ENCODE data around the gene POLRMT.

POLRMT gene

DNA sequence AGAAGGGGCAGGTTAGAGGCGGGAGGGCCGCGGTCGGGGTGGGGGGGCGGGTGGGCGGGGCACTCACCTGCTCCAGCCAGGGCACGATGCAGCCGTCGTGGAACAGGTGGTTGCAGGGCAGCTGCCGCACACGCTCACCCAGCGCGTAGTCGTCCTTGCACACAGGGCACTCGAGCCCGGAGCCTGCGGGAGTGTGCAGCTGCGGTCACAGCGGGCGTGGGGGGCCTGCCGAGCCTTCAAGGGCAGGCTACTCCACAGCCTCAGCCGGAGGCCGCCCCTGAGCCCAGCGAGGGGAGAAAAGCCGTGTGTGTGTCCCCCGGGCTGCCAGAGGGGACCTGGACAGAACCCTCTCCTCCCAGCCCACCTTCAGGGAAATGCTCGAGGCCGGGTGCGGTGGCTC is 15.0 kb upstream of the POLRMT start:
- peaks cover 0 to 3% of the 10 kb centered on the region in 2 donors for H3K4me1 Mint-ChIP-seq (ENCODE audit: low read depth in 2 of 2)
- DNase-seq (no peak), ATAC-seq (replicated peaks) (no peak)
- H3K27me3 Mint-ChIP-seq, result no peaks in the 10 kb centered on the region
- peaks cover 52% of the 10 kb centered on the region for H3K36me3 Mint-ChIP-seq (ENCODE audit: insufficient read depth)
- no peaks in the 10 kb centered on the region for H3K9me3 Mint-ChIP-seq
- H3K27ac Mint-ChIP-seq, result no peak overlapping the region
- no peak overlapping the region for H3K4me3 Mint-ChIP-seq

DNA sequence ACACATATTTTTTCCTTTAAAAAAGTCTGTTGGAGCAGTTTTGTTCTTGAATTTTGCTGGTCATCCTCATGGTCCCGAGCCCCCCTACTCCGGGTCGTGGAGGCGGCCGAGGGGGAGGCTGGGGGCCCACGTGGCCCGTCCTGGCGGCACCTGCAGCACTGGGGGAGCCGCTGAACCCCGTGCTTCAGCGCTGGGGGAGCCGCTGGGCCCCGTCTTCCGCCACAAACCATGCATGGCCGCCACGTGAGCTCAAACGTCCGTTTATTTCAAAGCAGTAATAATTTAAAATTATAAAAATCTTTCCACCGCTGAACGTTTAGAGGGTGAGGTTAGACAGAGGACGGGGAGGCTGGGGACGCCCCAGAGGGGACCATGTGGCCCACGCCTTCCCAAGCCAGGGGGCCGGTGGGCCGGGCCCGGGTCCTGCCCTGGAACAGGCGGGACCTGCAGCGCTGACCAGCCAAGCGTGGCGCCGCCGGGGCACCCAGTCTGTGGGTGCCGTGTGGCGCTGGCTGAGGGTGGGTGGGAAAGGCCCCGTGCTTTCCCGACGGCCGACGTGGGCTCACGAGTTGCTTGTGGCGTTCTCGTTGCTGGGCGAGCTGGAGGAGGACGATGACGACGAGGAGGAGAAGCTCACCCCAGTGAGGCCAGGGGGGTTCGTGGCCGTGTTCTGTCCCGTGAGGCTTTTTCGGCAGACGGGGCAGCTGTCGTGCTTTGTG is 14.4 kb upstream of the POLRMT start:
- Mint-ChIP-seq H3K4me3 (no peak overlapping the region), H3K9me3 (no peaks in the 10 kb centered on the region), H3K36me3 (ENCODE audit: insufficient read depth) (peaks cover 49% of the 10 kb centered on the region), H3K4me1 (ENCODE audit: low read depth in 2 of 2) (no peaks in the 10 kb centered on the region), H3K27ac (no peak overlapping the region), H3K27me3 (no peaks in the 10 kb centered on the region)
- ATAC-seq (replicated peaks), result no peak
- DNase-seq, result no peak

DNA sequence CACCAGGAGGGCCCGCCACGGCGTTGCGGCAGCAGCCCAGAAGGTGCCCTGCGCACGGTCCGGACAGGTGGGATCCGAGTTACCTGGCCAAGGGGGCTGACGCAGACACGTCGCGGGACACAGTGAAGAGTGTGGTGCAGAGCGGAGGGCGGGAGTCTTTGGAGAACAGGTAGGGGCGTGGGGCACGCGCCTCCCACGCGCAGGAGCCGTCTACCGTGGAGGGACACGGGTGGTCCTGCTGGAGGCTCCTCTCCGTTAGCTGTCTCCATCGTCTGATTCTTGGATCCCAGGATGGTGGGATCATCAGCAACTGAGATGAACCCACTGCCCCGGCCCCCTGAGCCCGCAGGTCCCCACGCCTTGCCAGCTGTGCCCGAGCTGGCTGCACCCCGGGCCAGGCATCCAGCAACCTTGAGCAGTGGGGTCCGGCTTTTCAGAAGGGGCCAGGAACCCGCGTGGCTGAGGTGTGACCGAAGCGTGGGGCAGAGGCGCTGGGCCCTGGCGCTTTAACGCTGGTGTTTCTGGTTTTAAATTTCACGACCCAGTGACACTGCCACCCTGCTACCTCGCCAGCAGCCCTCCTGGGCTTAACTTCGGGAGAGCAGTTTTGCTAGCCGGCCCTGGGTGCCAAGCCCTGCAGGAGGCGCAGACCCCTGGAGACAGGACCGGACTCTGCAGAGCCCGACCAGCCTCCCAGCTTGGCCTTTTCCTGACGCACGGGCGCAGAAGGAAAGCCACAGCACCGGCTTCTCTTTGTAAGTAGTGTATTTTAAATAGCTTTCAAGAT is 13.6 kb upstream of the POLRMT start:
- Mint-ChIP-seq H3K4me1 (ENCODE audit: low read depth in 2 of 2) (no peaks in the 10 kb centered on the region), H3K36me3 (ENCODE audit: insufficient read depth) (peaks cover 52% of the 10 kb centered on the region), H3K4me3 (no peak overlapping the region), H3K27ac (no peak overlapping the region), H3K27me3 (no peaks in the 10 kb centered on the region), H3K9me3 (no peaks in the 10 kb centered on the region)
- ATAC-seq (replicated peaks) (no peak), DNase-seq (no peak)

DNA sequence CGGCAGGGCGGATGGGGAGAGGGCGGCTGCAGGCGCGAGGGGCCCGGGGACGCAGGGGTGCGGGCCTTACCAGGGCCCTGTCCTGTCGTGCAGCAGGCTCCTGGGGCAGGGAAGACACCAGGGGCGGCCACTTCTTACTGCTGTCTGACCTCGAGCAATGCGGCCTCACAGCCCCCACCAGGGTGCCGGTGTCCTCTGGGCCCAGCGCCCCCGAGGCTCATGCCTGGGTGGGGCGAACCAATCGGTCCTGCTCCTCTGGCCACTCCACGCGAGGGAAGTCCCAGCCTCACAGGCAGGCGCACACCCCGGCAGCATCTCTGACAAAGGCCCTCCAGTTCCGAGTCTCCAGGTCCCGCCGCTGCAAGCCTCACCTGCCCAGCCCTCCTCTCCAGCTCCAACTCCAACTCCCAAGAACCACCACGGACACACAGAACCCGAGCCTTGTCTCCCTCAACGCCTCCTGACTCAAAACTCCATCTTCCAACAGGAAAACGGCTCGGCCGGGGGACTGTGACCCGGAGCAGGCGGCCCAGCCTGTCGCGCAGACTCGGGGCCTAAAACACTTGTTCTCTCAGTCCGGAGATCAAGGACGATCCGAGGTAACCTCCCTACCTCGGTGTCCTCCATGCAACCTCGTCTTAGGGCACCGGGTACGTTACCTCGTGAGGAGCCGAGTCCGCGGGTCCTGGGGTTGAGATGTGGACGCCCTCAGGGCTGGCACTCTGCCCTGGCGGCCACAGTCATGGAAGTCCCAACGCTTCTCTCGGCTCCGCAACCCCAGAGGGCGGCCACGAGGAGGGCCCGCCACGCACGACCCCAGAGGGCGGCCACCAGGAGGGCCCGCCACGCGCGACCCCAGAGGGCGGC is 12.8 kb upstream of the POLRMT start:
- Mint-ChIP-seq H3K27ac (peak overlapping the region in 1 of 2 donors; percentile 44), H3K4me1 (ENCODE audit: low read depth in 2 of 2) (no peaks in the 10 kb centered on the region), H3K9me3 (no peaks in the 10 kb centered on the region), H3K4me3 (peak overlapping the region in 1 of 2 donors; percentile 25), H3K36me3 (ENCODE audit: insufficient read depth) (peaks cover 50% of the 10 kb centered on the region), H3K27me3 (no peaks in the 10 kb centered on the region)
- ATAC-seq (replicated peaks) (no peak), DNase-seq (no peak)

DNA sequence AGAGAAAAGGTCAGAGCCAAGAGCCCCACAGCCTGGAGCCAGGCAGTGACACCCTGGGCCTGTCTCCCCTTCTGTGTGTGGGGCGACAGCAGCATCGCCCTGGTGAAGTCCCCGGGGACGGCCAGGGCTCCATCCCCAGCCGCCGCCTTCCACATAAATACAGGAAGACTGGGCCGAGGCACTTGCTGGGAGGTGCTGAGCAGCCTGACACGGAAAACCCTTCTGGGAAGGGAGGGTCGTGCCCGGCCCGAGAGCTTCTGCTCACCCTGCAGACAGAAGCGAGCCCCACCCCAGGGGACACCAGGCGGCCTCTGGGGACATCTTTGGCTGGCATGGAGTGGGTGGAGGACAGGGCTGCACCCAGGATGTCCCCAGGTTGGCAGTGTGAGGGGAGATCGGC is 11.5 kb upstream of the POLRMT start:
- peaks cover 1 to 3% of the 10 kb centered on the region in 2 donors for H3K4me1 Mint-ChIP-seq (ENCODE audit: low read depth in 2 of 2)
- peaks cover 47% of the 10 kb centered on the region for H3K36me3 Mint-ChIP-seq (ENCODE audit: insufficient read depth)
- H3K27me3 Mint-ChIP-seq, result no peaks in the 10 kb centered on the region
- no peaks in the 10 kb centered on the region for H3K9me3 Mint-ChIP-seq
- ATAC-seq (replicated peaks) (no peak), DNase-seq (no peak)
- H3K4me3 Mint-ChIP-seq, result no peak overlapping the region
- H3K27ac Mint-ChIP-seq, result no peak overlapping the region

DNA sequence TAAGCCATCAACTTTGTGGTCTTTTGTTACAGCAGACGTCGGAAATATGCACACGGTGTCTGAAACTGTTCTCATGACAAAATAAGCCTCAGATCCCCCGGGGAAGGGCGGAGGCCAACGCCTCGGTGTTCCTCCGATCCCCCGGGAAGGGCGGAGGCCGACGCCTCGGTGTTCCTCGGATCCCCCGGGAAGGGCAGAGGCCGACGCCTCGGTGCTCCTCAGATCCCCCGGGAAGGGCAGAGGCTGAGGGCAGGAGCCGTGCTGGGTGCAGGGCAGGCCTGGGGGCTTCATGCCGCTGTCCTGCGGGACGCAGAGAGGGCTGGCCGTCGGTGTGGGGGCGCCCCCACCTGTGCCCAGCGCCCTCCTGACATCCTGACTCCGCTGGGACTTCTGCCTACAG is 11.0 kb upstream of the POLRMT start:
- Mint-ChIP-seq H3K4me1 (ENCODE audit: low read depth in 2 of 2) (peaks cover 3 to 6% of the 10 kb centered on the region in 2 donors), H3K27me3 (no peaks in the 10 kb centered on the region), H3K9me3 (no peaks in the 10 kb centered on the region), H3K36me3 (ENCODE audit: insufficient read depth) (peaks cover 49% of the 10 kb centered on the region), H3K4me3 (no peak overlapping the region), H3K27ac (no peak overlapping the region)
- DNase-seq (no peak), ATAC-seq (replicated peaks) (no peak)

DNA sequence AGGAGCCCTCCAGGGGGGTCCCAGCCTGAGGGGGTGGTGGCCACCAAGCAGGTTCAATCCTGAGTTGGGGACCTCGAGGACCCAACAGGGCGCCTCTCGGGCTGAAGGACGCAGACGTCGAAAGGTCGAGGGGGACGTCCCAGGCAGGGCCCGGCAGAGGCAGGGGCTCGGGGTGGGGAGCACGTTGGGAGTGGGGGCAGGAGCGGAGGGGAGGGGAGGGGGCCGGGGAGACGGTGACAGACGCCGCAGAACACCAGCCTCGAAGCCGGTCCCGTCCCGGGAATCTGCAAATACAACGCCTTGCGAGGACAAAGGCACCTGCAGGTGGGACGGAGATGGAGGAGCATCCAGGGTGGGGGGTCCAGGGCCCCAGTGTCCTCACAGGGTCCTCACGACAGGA is 10.4 kb upstream of the POLRMT start:
- H3K4me1 Mint-ChIP-seq (ENCODE audit: low read depth in 2 of 2), result peaks cover 8 to 10% of the 10 kb centered on the region in 2 donors
- H3K4me3 Mint-ChIP-seq, result no peak overlapping the region
- H3K9me3 Mint-ChIP-seq, result no peaks in the 10 kb centered on the region
- DNase-seq (no peak), ATAC-seq (replicated peaks) (no peak)
- no peak overlapping the region for H3K27ac Mint-ChIP-seq
- H3K36me3 Mint-ChIP-seq (ENCODE audit: insufficient read depth), result peaks cover 52% of the 10 kb centered on the region
- no peaks in the 10 kb centered on the region for H3K27me3 Mint-ChIP-seq

DNA sequence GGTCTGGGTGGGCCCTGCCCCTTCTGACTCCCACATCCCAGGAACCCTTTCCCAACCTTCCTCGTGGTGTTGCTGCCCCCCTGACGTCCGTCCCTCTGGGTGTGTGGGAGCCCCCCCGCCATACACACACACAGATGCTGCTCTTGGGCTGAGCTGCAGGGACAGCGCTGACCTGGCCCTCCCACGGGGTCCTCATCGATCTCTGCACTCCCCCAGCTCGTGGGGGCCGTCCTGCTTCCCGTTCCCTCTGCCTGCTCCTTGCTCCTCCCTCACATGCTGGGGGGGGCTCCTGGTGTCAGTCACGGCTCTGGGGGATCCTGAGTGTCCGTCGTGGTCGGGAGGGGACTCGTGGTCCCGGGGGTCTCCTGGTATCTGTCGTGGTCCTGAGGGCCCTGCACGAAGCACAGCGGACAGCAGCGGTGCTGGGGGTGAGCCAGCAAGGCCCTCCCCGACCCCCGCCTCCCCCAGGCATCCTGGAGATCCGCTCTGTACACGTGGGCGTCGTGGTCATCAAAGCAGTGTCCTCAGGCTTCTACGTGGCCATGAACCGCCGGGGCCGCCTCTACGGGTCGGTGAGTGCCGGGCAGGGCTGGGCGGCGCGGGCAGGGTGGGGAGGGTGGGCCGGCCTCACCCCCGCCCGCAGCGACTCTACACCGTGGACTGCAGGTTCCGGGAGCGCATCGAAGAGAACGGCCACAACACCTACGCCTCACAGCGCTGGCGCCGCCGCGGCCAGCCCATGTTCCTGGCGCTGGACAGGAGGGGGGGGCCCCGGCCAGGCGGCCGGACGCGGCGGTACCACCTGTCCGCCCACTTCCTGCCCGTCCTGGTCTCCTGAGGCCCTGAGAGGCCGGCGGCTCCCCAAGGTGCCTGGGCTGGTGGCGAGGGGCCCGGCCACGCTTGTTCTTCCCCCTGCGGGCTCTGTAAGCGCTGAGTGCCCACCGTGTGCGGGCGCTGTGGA is 9.7 kb upstream of the POLRMT start:
- H3K4me3 Mint-ChIP-seq, result no peak overlapping the region
- H3K36me3 Mint-ChIP-seq (ENCODE audit: insufficient read depth), result peaks cover 47% of the 10 kb centered on the region
- no peaks in the 10 kb centered on the region for H3K27me3 Mint-ChIP-seq
- H3K4me1 Mint-ChIP-seq (ENCODE audit: low read depth in 2 of 2), result peaks cover 8 to 10% of the 10 kb centered on the region in 2 donors
- no peaks in the 10 kb centered on the region for H3K9me3 Mint-ChIP-seq
- no peak for ATAC-seq (replicated peaks)
- no peak for DNase-seq
- H3K27ac Mint-ChIP-seq, result peak overlapping the region in 1 of 2 donors; percentile 23

DNA sequence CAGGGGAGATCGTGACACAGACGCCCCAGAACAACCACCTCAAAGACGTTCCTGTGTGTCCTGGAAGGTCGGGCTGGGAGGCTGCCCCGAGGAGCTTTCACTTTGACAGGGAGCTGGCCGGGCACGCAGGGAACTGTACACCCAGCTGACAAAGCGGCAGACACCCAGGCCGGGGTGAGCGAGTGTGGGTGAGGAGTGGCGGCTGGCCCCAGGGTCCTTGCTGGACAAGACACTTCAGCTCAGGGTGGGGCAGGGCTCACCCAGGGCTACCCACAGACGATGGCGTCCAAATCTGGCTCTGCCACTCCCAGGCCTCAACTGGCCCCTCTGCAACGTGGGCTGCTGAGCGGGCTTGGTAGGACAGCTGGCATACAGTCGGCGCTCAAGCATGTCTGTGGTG is 8.4 kb upstream of the POLRMT start:
- ATAC-seq (replicated peaks) (no peak), DNase-seq (no peak)
- Mint-ChIP-seq H3K4me1 (ENCODE audit: low read depth in 2 of 2) (peaks cover 10% of the 10 kb centered on the region in 2 donors), H3K36me3 (ENCODE audit: insufficient read depth) (peaks cover 37% of the 10 kb centered on the region), H3K27me3 (no peaks in the 10 kb centered on the region), H3K9me3 (no peaks in the 10 kb centered on the region), H3K27ac (peak overlapping the region in 1 of 2 donors; percentile 13), H3K4me3 (no peak overlapping the region)

DNA sequence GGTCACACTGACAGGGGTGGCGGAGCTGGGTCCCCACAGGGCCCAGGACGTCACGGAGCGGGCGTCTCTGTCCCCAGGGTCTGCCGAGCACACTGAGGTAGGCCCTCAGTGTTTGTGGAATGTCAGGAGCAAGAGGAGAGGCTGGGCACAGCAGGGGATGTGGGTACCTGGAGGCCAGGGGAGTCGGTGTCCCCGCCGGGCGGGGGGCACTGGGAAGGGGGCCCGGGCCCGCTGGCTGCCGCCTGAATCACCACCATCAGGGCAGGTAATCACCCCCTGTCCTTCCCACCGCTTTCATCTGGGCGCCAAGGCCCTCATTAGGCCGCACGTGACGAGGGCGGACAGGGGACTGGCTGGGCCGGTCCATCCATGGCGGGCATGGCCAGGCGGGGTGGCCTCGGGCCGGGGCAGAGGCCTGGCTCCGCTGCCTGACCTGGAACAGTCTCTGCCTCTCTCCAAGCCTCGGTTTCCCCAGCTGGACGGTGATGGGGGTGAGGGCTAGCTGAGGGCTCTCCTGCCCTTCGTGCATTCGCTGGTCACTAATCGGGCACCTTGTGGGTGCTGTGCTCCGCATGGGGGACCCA is 7.4 kb upstream of the POLRMT start:
- peak overlapping the region in 1 of 2 donors; percentile 59 for H3K27ac Mint-ChIP-seq
- DNase-seq (no peak), ATAC-seq (replicated peaks) (no peak)
- H3K9me3 Mint-ChIP-seq, result no peaks in the 10 kb centered on the region
- H3K4me1 Mint-ChIP-seq (ENCODE audit: low read depth in 2 of 2), result peaks cover 10% of the 10 kb centered on the region in 2 donors
- peak overlapping the region in 1 of 2 donors; percentile 41 for H3K4me3 Mint-ChIP-seq
- H3K27me3 Mint-ChIP-seq, result no peaks in the 10 kb centered on the region
- H3K36me3 Mint-ChIP-seq (ENCODE audit: insufficient read depth), result peaks cover 29% of the 10 kb centered on the region

DNA sequence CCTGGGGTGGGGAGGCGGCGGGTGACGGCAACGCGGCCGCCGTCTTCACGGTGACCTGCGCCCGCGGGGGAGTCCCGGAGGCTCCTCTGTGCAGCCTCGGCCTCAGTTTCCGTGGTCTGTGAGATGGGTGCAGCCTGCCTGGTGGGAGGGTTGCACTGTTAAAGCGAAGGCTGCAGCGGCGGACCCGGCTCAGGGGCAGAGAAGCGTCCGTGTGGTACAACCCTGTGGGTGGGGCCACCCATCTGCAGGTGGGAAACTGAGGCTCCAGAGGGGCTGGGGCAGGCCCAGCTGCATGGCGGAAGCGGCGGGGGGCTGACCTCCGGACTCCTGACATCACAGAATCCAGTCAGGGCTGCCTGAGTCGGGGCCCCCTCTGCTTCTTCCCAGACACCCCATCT is 6.8 kb upstream of the POLRMT start:
- DNase-seq, result no peak
- Mint-ChIP-seq H3K36me3 (ENCODE audit: insufficient read depth) (peaks cover 26% of the 10 kb centered on the region), H3K27me3 (no peaks in the 10 kb centered on the region), H3K27ac (no peak overlapping the region), H3K4me1 (ENCODE audit: low read depth in 2 of 2) (peaks cover 10% of the 10 kb centered on the region in 2 donors), H3K4me3 (peak overlapping the region; percentile 41 to 87), H3K9me3 (no peaks in the 10 kb centered on the region)
- no peak for ATAC-seq (replicated peaks)

Measured in effector memory CD8-positive, alpha-beta T cell (primary cell).